ENCODE results near the gene STH.

GRCh38 chr17:45979137-45979536 is 19.9 kb upstream of the STH start:
- TF ChIP-seq CTCF (IDR thresholded peaks at IDR 0.05; ENCODE audit: poor library complexity) (no peak), EZH2 (IDR thresholded peaks at IDR 0.05; ENCODE audit: borderline replicate concordance) (no peak), EZH2phosphoT487 (IDR thresholded peaks at IDR 0.05; ENCODE audit: low read depth, severe bottlenecking, unreplicated experiment) (no peak)

Measured in hepatocyte (in vitro differentiated cells).